GM12874 (cell line): Measurements from ENCODE around the gene SLC44A3.

Experiments
- CTCF ChIP-seq: IDR thresholded peaks from 2 replicates; pipeline ENCODE4 v1.5.1; 2011; ENCODE audit warnings: low read depth, mild to moderate bottlenecking, control low read depth, low read length, moderate library complexity; ENCODE audit not compliant: insufficient read depth

SLC44A3 gene

GRCh38 chr1:94808669-94809068, 11.5 kb upstream of the SLC44A3 start:
- TF ChIP-seq CTCF, result no peak

- no peak for TF ChIP-seq CTCF
These were observed 7.2 kb upstream of the SLC44A3 start for GRCh38 chr1:94812985-94813384.

- TF ChIP-seq CTCF, result no peak
These were observed 4.1 kb upstream of the SLC44A3 start for GRCh38 chr1:94816030-94816429.

GRCh38 chr1:94817712-94818111, 2.4 kb upstream of the SLC44A3 start:
- TF ChIP-seq CTCF, result no peak

- TF ChIP-seq CTCF, result no peak
These were observed 766 bp upstream of the SLC44A3 start for GRCh38 chr1:94819238-94819944.

- no peak for TF ChIP-seq CTCF
These were observed 779 bp downstream of the SLC44A3 start for GRCh38 chr1:94820936-94821335.

GRCh38 chr1:94821636-94822305, 1.6 kb downstream of the SLC44A3 start:
- TF ChIP-seq CTCF, result no peak
